ENCODE data around the gene PARD3.

DNA sequence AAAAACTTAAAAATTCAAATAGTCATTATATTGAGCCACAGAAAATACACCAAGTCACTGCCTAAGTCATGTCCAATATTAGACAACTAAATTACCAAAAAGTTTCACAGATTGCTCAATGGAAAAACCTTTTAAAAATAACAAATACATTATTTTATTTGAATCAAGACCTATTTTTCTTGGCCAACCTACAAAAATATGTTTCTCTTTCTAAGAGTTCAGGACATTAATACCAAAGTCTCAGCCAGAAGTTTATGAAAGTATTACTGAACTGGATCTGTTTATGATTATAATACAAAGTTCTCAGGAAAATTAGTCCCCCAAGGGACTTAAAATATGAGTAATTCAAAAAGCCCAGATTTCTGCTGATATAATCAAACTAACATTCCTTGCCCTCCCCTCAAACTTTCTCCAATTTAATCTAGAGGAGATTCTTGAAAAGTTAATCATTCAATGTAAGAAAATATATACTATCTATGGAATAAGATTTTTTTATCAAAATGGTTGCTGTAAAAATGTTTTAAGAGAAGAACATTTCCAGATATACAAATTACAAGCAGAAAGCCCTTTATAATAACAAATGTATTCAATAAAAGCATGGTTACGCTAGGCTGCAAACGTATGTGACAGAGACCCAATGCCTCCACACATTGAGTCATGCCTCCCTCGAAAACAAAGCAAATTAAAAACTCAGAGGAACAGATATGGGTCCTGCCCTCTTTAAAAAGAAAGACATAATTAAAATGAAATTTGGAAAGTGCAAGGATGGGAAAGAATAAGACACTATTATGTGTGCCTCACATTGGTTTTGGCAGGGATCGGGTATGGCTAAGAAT is 381.6 kb downstream of the PARD3 start:
- TF ChIP-seq CTCF (IDR thresholded peaks at IDR 0.05) (no peak), POLR2A (IDR thresholded peaks at IDR 0.05) (no peak)
